Neural progenitor cell (in vitro differentiated cells): ENCODE results near the gene RIC3.

ENCODE experiments used
- CTCF ChIP-seq: fragments of 200-600 bp; sonication (generic); IDR thresholded peaks from 2 replicates; pipeline ENCODE4 v1.5.1; 2017; ENCODE audit warnings: antibody characterized with exemption, mild to moderate bottlenecking
- EZH2phosphoT487 ChIP-seq: fragments of 200-600 bp; sonication (generic); IDR thresholded peaks from 2 replicates; pipeline ENCODE4 v1.6.1; 2017; ENCODE audit warnings: antibody characterized with exemption

GRCh38 chr11:8108421-8108820, 60.4 kb downstream of the RIC3 start:
- TF ChIP-seq CTCF (no peak), EZH2phosphoT487 (no peak)
